AG04449 (cell line): ENCODE results near the gene KRT222.

Experiments used
- CTCF ChIA-PET: fragments of 350-600 bp; formaldehyde crosslinking; extraction: SDS; loops from one replicate; lab custom pipeline; 2021; ENCODE audit warnings: antibody characterized with exemption; lab: Yijun Ruan, JAX
- POLR2A ChIA-PET: fragments of 400-600, 350-600 bp; formaldehyde crosslinking; extraction: SDS; loops from one replicate; lab custom pipeline; 2020; ENCODE audit warnings: antibody characterized with exemption, inconsistent platforms; lab: Yijun Ruan, JAX
- DNase-seq: peaks from one replicate; pipeline ENCODE4 v3.0.0-alpha.2; 2010; ENCODE audit warnings: low read depth, low spot score
- H3K4me3 ChIP-seq: 2 replicates; pipeline ENCODE4 v1.5.1; 2011; ENCODE audit warnings: low read depth, mild to moderate bottlenecking, control low read depth, low read length
- TF ChIP-seq, protein P1 (sequence below): IDR thresholded peaks from one replicate; pipeline ENCODE4 v1.5.1; 2011; ENCODE audit warnings: mild to moderate bottlenecking, moderate library complexity, low read length, control low read depth, inconsistent platforms; ENCODE audit not compliant: insufficient read depth; ENCODE audit errors: missing control alignments

Gene KRT222

DNA sequence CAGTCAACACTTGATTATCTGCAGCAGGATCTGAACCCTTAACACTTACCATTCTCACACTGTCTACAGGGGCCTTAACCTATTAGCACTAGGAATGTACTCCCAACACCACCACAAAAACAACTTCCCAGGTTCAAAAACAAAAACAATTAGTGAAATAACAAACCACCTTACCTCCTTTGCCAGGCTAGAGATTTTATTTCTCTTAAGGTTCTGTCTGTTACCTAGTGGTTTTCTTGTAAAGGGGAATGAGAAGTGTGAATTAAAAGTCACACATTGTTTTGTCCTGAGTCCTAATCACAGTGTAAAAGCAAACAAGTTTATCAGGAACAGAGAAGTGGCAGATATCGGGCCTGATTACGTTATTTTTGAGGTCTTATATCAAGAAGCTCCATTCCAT lies 27.0 kb downstream of the KRT222 start:
- DNase-seq, result no peak
- CTCF ChIA-PET, result no interaction called here
- POLR2A ChIA-PET, result no interaction called here
- H3K4me3 ChIP-seq, result no peak overlapping the region
- TF ChIP-seq, protein P1, sequence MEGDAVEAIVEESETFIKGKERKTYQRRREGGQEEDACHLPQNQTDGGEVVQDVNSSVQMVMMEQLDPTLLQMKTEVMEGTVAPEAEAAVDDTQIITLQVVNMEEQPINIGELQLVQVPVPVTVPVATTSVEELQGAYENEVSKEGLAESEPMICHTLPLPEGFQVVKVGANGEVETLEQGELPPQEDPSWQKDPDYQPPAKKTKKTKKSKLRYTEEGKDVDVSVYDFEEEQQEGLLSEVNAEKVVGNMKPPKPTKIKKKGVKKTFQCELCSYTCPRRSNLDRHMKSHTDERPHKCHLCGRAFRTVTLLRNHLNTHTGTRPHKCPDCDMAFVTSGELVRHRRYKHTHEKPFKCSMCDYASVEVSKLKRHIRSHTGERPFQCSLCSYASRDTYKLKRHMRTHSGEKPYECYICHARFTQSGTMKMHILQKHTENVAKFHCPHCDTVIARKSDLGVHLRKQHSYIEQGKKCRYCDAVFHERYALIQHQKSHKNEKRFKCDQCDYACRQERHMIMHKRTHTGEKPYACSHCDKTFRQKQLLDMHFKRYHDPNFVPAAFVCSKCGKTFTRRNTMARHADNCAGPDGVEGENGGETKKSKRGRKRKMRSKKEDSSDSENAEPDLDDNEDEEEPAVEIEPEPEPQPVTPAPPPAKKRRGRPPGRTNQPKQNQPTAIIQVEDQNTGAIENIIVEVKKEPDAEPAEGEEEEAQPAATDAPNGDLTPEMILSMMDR, result no peak

DNA sequence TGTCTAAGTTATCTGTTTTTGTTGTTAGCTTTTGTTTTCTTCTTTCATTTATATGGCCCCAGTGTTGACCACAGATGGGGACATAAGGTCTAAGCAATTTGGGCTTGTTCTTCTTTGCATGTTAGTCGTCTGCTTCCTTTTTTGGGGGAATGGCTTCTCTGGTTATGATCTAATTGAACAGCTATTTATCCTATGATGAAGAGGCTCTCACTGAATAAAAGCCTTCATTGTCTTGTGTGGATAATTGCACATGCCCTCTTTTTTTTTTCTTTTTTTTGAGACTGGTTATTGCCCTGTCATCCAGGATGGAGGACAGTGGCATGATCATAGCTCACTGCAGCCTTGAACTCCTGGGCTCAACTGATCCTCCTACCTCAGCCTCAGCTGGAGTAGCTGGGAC lies 31.1 kb downstream of the KRT222 start:
- DNase-seq, result no peak
- TF ChIP-seq, protein P1, result no peak
- H3K4me3 ChIP-seq, result no peak overlapping the region
- ChIA-PET POLR2A (no interaction called here), CTCF (interaction anchor here (0.6 to 2.7 kb wide), 7 partner anchors 9 to 1029 kb away, joined by 3 to 14 read pairs (median 5); partner anchors contain the start of gene WIPF2)

DNA sequence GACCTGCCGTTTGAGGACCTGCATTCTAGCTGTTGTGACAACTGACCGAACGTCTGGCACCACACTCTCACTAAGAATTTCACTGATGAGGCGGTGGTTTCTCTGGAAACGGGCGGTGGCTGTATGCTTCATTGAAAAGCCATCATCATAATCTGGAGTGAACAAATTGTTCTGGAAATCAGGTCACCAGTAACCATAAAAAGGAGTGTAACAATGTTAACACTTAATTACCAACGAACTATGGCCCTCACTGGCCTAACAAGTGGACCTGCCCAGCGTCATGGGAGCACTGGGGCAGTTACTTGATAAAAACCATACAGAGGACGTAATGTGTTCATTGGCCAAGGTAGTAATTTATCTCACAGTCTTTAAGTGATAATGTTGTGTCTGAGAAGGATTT lies 32.8 kb downstream of the KRT222 start:
- CTCF ChIA-PET, result interaction anchor here (1.4 kb wide), 1 partner anchor 917 kb away, joined by 3 read pairs; no protein-coding TSS in a partner anchor
- H3K4me3 ChIP-seq, result no peak overlapping the region
- DNase-seq, result no peak
- TF ChIP-seq, protein P1, result no peak
- POLR2A ChIA-PET, result no interaction called here

DNA sequence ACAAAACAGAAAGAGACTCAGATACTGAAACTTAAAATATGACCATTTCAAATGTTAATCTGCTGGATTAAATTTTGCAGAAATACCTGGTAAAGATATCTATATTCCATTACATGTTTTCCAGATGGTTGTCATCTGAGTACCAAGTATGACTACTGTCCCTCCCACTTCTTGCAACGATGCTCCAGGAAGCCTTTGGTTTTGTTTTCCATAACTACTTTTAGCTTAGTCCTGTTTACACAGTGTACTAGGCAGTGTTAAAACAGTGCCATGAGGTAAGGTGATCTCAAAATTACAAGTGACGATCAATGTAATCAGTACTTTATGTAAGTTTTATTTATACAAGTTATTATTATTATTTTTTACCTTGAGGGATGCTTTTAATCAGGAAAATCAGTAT lies 35.1 kb downstream of the KRT222 start:
- no peak overlapping the region for H3K4me3 ChIP-seq
- TF ChIP-seq, protein P1, result no peak
- ChIA-PET POLR2A (no interaction called here), CTCF (interaction anchor here (1.5 to 3.5 kb wide), 3 partner anchors 10 to 1036 kb away, joined by 5 to 31 read pairs (median 5); no protein-coding TSS in a partner anchor)
- no peak for DNase-seq

DNA sequence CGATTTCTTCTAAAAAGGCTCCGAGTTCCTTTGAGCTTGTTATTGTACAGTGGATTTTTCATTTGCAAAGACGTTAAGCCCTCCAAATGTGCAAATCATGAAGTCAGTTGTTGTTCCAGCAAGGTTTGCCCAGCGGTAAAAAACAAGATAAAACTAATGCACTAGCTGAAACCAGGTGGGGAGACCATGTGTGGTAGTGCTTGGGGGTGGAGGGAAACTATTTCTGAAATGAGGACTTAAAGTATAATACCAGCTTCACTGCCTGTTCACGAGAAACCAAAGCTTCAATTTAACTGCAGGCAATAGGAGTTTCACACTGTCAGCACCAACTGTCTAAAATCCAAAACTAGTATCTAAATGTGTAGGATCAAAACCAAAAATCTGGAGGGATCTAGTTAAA lies 39.7 kb downstream of the KRT222 start:
- ChIA-PET POLR2A (no interaction called here), CTCF (interaction anchor here (0.8 to 4.7 kb wide), 10 partner anchors 8 to 1042 kb away, joined by 3 to 25 read pairs (median 4); no protein-coding TSS in a partner anchor)
- DNase-seq, result no peak
- TF ChIP-seq, protein P1, result no peak
- no peak overlapping the region for H3K4me3 ChIP-seq

DNA sequence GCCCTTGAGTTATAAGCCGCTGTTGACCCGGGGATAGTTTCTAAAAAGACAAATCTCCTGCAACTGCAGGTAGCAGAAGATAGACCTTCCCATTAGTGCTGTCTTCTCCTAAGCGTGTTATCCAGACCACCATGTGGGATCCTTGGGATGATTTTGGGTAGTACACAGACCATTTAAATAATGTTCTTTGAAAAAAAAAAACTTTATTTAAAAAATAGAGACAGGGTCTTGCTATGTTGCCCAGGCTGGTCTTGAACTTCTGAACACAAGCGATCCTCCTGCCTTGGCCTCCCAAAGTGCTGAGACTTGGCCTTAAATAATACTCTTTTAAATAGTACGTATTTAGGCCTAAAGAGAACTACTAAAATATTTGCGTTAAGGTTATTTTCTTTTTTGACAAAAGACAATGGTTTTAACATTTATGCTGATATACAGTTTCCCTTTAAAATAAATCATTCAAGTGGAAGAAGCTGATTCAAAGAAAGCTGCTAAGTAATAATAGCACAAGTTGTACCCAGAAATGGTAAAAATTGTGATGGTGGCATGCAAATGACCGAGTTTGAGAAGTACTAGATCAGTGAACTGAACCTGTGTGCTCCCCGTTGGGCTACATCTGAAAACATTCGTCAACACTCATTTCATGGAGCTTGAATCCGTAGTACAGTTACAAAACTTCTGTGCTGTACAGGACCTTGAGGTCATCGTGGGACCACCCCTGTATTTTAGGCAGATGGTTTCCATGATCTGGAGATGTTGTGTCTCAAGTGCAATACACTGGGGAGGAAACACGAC lies 41.4 kb downstream of the KRT222 start:
- H3K4me3 ChIP-seq, result no peak overlapping the region
- CTCF ChIA-PET, result interaction anchor here (1.7 to 4.7 kb wide), 4 partner anchors 8 to 180 kb away, joined by 5 to 25 read pairs (median 17); no protein-coding TSS in a partner anchor
- no peak for DNase-seq
- POLR2A ChIA-PET, result no interaction called here
- TF ChIP-seq, protein P1, result no peak
